Measurements from ENCODE around the gene DOLPP1.

The DOLPP1 gene

DNA sequence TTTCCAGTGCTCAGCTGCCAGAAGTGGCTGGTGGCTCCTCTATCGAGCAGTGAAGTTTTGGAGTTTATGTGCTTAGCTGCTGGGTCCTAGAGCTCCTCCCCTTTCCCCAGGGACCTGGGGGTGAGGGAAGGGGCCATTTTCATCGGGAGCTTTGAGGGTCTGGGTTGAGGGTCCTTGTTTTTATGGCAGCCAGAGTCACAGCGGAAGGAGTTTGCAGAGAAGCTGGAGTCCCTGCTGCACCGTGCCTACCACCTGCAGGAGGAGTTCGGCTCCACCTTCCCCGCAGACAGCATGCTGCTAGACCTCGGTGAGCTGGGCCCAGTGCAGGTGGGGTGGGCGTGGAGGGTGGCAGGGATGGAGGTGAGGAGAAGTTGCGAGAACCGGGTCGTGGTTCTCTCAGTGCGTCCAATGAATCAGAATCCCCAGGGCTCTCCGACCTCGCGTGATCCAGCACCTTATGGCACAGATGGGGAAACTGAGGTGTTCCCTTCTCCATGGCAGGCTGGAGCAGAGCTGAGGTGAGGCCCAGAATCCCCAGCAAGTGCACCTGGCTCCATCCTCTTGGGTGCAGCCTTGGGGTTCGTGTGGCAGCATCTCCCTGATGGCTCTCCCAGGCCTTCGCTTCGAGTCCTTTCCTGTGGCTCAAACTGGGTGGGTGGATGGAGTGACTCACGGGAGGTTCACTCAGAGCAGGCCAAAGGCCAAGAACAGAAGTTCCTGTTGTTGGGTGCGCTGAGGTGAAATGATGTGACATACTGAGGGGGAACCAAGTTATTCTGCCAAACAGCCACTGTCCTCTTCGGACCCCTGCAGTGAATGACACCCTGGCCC is 21.7 kb upstream of the DOLPP1 start:
- no peak overlapping the region for H3K27ac ChIP-seq
- TF ChIP-seq CTCF (IDR thresholded peaks at IDR 0.05) (no peak), ZFX (IDR thresholded peaks at IDR 0.05; ENCODE audit: borderline replicate concordance) (no peak)

GRCh38 chr9:129059796-129060785 is 20.8 kb upstream of the DOLPP1 start:
- H3K27ac ChIP-seq: no peak overlapping the region
- no peak for TF ChIP-seq CTCF (IDR thresholded peaks at IDR 0.05)
- no peak for TF ChIP-seq ZFX (IDR thresholded peaks at IDR 0.05; ENCODE audit: borderline replicate concordance)

DNA sequence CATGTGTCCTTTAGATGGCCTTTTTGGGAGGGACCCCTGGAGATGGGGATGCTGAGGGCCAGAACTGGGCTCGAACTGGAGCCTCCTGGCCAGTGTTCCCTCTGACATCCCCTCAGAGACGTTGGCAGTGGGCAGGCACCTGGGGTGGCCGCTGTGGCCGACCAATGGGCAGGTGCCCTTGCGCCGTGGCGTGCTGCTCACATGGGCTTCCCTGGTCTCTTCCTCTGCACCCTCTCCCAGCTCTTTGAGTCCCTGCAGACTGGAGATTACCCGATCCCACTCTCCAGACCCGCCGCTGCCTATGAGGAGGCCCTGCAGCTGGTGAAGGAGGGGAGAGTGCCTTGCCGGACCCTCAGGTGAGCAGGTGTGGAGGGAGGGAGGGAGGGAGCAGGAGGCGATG is 19.9 kb upstream of the DOLPP1 start:
- H3K27ac ChIP-seq: no peak overlapping the region
- TF ChIP-seq ZFX (IDR thresholded peaks at IDR 0.05; ENCODE audit: borderline replicate concordance): no peak
- TF ChIP-seq CTCF (IDR thresholded peaks at IDR 0.05): no peak

GRCh38 chr9:129063061-129063460 is 17.9 kb upstream of the DOLPP1 start:
- TF ChIP-seq ZFX (IDR thresholded peaks at IDR 0.05; ENCODE audit: borderline replicate concordance) (no peak), CTCF (IDR thresholded peaks at IDR 0.05) (no peak)
- H3K27ac ChIP-seq: no peak overlapping the region

GRCh38 chr9:129064499-129064908 is 16.4 kb upstream of the DOLPP1 start:
- TF ChIP-seq ZFX (IDR thresholded peaks at IDR 0.05; ENCODE audit: borderline replicate concordance) (no peak), CTCF (IDR thresholded peaks at IDR 0.05) (no peak)
- no peak overlapping the region for H3K27ac ChIP-seq

GRCh38 chr9:129068110-129068509 is 12.8 kb upstream of the DOLPP1 start:
- no peak for TF ChIP-seq ZFX (IDR thresholded peaks at IDR 0.05; ENCODE audit: borderline replicate concordance)
- TF ChIP-seq CTCF (IDR thresholded peaks at IDR 0.05): no peak
- H3K27ac ChIP-seq: no peak overlapping the region
